Natural killer cell treated with Interleukin-12 subunit alpha and Interleukin-12 subunit beta and Interleukin-15 and Interleukin-18, amount 100 ng/mL, for 72 hours (primary cell): ENCODE measurements around the gene GABBR2. TPM values are rescaled to one million over a fixed set of nuclear protein-coding genes. Genes with fewer than 3 reads are reported as not detected.
A peak's percentile ranks its signal among the peaks of the same experiment; 100 is the strongest.

Source experiments
- ATAC-seq, 2 donors: fragments of 150-1000 bp; cut with Tn5 transposase in 1 of 2; sonication (Bioruptor Pico), chemical (Tn5 transposase) in 1 of 2; 2 replicates each; pipeline ENCODE4 v1.10.0; 2021
- DNase-seq: peaks from one replicate; pipeline ENCODE4 v3.0.0; 2022; ENCODE audit warnings: low spot score
- H3K27ac Mint-ChIP-seq, 2 donors: 1 replicate in 1 of 2; 2 replicates in 1 of 2; pipeline ENCODE4 v1.8.0; 2022; ENCODE audit warnings: mixed read lengths in 2 of 2, mild to moderate bottlenecking in 1 of 2, moderate library complexity in 1 of 2
- H3K27me3 Mint-ChIP-seq, 2 donors: 1 replicate in 1 of 2; 2 replicates in 1 of 2; pipeline ENCODE4 v1.8.0; 2022; ENCODE audit warnings: mixed read lengths in 2 of 2
- H3K36me3 Mint-ChIP-seq: one replicate; pipeline ENCODE4 v1.8.0; 2022; ENCODE audit warnings: mixed read lengths
- H3K4me1 Mint-ChIP-seq, 2 donors: 1 replicate in 1 of 2; 2 replicates in 1 of 2; pipeline ENCODE4 v1.8.0; 2022; ENCODE audit warnings: low read depth in 2 of 2, mixed read lengths in 2 of 2, mild to moderate bottlenecking in 1 of 2
- H3K4me3 Mint-ChIP-seq: one replicate; pipeline ENCODE4 v1.8.0; 2022; ENCODE audit warnings: mixed read lengths
- H3K9me3 Mint-ChIP-seq: 2 replicates; pipeline ENCODE4 v1.8.0; 2022; ENCODE audit warnings: mixed read lengths
- total RNA-seq, 2 donors: library from RNA; stranded (reverse); gene quantifications; one replicate each; pipeline ENCODE4 v1.2.3, GENCODE V29; 2022

GABBR2 gene
- total RNA-seq, 2 donors from 2014 or later: not detected

DNA sequence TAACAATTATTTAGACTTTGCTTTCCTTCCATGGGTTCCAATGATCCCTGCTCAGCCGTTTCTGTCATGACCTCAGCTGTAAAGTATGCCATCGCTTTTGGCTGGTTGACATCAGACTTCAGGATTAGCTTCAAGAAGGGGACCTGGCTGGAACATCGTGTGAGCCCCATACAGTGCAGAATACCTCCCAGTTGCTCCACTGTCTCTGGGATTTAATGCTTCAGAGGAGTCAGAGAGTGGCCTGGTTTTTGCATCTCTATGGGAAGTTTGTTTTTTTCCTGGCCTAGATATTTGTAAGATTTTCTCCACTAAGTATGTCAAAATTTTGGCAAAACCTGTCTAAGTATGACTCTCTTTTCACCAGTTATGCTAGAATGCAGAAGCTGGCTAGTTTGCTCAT lies 216.9 kb downstream of the GABBR2 start:
- no peak overlapping the region for H3K27ac Mint-ChIP-seq
- peaks cover 0 to 4% of the 10 kb centered on the region in 2 donors for H3K4me1 Mint-ChIP-seq
- no peaks in the 10 kb centered on the region for H3K36me3 Mint-ChIP-seq
- ATAC-seq (no peak), DNase-seq (no peak)
- no peaks in the 10 kb centered on the region for H3K9me3 Mint-ChIP-seq
- H3K27me3 Mint-ChIP-seq: peaks cover 12 to 13% of the 10 kb centered on the region in 2 donors
- H3K4me3 Mint-ChIP-seq: no peak overlapping the region

DNA sequence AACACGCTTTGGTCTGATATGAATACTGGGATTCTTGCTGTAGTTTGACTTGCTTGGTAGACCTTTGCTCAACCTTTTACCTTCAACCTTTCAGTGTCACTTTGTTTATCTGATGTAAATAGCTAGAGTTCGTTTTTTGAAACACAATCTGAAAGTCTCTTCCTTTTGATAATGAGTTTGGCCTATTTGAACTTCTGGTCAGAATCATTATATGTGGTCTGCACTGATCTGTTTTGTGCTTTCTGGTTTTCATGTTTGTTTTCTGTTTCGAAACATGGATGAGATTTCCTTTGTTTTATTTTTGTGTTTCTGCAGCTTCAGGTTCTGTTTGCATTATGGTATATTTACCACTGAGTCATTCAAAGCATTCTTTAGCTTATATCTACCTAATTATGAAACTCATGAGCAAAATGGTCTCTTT lies 217.5 kb downstream of the GABBR2 start:
- DNase-seq (no peak), ATAC-seq (peak in 1 of 2 donors; percentile 29)
- no peak overlapping the region for H3K27ac Mint-ChIP-seq
- H3K9me3 Mint-ChIP-seq: no peaks in the 10 kb centered on the region
- peaks cover 9 to 13% of the 10 kb centered on the region in 2 donors for H3K27me3 Mint-ChIP-seq
- no peaks in the 10 kb centered on the region for H3K36me3 Mint-ChIP-seq
- H3K4me1 Mint-ChIP-seq: peaks cover 0 to 4% of the 10 kb centered on the region in 2 donors
- no peak overlapping the region for H3K4me3 Mint-ChIP-seq

DNA sequence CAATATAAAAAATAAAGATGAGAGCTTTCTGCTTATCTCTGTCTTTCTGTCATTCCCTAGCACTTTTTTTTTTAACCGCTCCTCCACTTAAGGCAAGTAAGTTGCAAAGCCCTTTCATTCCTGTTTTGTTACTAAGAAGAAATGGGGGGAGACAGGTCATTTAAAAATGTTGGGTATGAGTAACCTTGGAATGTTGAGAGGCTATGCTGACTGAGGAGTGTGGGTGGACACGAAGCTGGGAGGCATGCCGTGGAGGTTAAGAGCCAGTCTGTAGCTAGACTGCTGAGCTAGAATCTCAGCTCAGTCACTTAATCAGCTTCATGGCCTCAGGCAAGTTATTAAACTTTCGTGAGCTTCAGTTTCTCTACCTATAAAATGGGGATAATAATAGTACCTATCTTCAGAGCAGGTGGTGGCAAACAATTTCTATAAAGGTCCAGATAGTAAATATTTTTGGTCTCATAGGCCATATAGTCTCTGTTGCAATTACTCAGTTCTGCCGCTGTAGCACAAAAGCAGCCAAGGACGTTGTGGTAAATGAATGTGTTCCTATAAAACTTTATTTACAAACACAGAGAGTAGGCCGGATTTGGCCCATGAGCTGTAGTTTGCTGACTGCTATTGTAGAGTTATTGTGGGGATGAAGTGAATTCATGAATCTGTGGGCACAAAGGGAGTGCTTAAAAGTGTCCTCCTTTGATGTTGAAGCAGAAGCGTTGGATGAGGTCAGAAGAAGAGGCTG lies 220.0 kb downstream of the GABBR2 start:
- no peak overlapping the region for H3K27ac Mint-ChIP-seq
- H3K27me3 Mint-ChIP-seq: peaks cover 9 to 12% of the 10 kb centered on the region in 2 donors
- DNase-seq: no peak
- no peak for ATAC-seq
- H3K9me3 Mint-ChIP-seq: no peaks in the 10 kb centered on the region
- no peaks in the 10 kb centered on the region for H3K36me3 Mint-ChIP-seq
- no peak overlapping the region for H3K4me3 Mint-ChIP-seq
- peaks cover 0 to 4% of the 10 kb centered on the region in 2 donors for H3K4me1 Mint-ChIP-seq

DNA sequence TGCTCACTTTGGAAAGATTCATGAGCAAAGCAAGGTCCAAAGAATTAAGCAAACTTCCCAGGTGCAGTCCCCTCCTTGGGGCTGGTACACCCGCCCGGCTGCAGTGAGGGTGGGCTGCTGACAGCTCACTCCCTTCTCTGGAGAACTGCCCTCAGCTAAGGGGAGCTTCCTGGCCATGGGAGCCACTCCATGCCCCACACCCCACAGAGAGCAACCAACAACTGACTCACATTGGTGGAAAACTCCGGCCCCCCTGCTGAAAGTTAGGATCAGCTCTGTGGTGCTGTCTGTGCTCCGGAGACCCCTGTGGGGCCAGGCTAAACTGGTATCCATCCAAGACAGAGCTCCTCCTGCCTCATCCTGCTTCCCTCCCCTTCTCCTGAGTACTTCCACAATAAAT lies 223.0 kb downstream of the GABBR2 start:
- H3K4me1 Mint-ChIP-seq: no peaks in the 10 kb centered on the region
- ATAC-seq: no peak
- no peak overlapping the region for H3K27ac Mint-ChIP-seq
- DNase-seq: no peak
- no peaks in the 10 kb centered on the region for H3K36me3 Mint-ChIP-seq
- H3K9me3 Mint-ChIP-seq: no peaks in the 10 kb centered on the region
- peaks cover 17 to 20% of the 10 kb centered on the region in 2 donors for H3K27me3 Mint-ChIP-seq
- no peak overlapping the region for H3K4me3 Mint-ChIP-seq

DNA sequence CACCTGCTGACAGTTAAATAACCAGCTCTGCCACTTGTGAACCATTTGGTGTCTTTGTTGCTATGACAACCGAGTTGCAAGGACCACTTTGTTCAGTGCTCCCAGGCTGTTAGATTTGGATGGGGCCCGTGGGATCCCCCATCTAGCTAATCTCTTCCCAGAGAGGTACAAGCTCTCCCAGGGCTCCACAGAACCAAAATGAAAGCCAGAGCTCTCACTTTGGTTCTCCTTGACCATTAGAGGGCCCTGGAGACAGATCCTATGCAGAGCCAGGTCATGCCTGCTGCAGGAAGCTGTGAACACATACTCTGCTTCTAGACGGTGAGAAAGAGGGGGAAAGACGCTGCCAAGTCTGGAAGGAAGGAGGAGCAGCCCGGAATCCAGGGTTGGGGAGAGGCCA lies 224.6 kb downstream of the GABBR2 start:
- Mint-ChIP-seq H3K4me1 (no peaks in the 10 kb centered on the region), H3K4me3 (no peak overlapping the region), H3K36me3 (no peaks in the 10 kb centered on the region), H3K27ac (no peak overlapping the region), H3K27me3 (peaks cover 26 to 31% of the 10 kb centered on the region in 2 donors), H3K9me3 (no peaks in the 10 kb centered on the region)
- no peak for ATAC-seq
- DNase-seq: no peak

DNA sequence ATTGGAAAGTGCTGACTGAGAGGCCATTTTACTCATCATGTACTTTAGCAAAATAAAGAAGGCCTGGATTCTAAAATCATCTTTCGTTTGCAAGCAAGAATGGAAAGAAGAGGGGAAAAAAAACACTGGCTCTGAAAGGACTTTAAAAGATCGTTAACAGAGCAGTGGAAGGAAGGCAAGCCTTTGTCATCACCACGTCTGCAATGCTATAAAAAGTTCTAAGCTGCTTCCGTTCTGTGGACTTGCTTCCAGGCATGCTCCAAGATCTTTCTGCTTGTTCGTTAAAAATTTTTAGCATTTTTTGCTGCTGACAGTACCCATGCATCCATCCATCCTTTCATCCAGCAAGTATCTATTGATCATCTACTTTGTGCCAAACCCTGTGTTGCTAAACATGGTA lies 226.5 kb downstream of the GABBR2 start:
- no peaks in the 10 kb centered on the region for H3K9me3 Mint-ChIP-seq
- no peaks in the 10 kb centered on the region for H3K36me3 Mint-ChIP-seq
- no peaks in the 10 kb centered on the region for H3K4me1 Mint-ChIP-seq
- no peak for ATAC-seq
- peaks cover 26 to 33% of the 10 kb centered on the region in 2 donors for H3K27me3 Mint-ChIP-seq
- H3K4me3 Mint-ChIP-seq: no peak overlapping the region
- no peak for DNase-seq
- no peak overlapping the region for H3K27ac Mint-ChIP-seq

DNA sequence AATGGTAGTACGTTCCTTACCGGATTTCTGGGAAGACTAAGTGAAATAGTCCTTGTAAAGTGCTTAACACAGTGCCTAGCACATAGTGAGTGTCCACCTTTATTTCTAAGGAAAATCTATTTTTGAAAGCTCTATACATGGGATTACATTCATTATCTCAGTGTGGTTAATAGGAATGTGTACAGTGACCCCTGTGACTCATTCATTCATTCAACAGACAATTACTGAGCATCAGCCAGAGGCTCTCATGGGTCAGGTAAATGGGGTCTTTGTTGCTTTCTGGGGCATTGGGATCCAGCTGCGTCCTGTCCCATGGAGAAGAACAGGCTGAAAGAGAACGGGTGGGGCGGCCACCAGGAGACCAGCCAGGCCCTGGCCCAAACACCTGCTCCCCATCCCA lies 227.1 kb downstream of the GABBR2 start:
- ATAC-seq (no peak), DNase-seq (no peak)
- no peaks in the 10 kb centered on the region for H3K9me3 Mint-ChIP-seq
- H3K36me3 Mint-ChIP-seq: no peaks in the 10 kb centered on the region
- H3K4me3 Mint-ChIP-seq: no peak overlapping the region
- no peaks in the 10 kb centered on the region for H3K4me1 Mint-ChIP-seq
- no peak overlapping the region for H3K27ac Mint-ChIP-seq
- peaks cover 26 to 33% of the 10 kb centered on the region in 2 donors for H3K27me3 Mint-ChIP-seq

DNA sequence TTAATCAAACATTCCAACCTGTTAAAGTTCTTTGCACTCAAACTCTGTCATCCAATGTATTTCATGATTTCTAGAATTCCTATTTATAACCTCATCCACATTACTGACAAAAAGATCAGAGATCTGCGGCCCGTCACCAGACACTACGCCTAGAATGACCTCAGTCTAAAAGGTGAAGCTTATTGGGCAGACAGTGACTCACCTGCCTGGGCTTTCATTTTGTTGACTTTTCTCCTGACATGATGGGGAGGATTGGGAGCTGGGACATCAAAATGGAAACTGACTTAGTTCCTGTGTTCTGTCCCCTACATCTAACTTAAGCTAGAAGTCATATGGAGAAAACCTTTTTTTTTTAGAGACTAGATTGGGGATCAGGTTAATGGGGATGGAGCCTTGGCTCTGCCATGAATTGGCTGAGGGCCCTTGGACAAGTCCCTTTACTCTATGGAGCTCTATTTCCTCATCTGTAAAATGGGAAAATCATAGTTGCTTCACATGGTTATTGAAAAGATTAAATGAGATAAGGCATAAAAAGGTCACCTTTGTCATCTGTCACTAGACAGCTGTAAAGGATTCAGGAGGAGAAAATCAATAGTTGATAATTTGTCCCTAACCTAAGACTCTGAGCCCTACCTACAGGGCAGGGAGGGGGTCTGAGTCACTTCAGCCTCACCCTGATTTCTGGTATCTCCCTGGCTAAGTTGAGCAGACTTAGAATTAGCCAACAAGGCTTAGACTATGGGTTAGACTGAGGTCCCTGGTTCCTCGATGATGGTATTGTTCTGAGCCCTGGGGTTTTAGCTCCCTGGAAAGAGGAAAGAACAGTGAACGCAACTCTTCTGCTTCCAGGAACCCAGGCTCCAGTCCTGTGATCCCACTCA lies 228.5 kb downstream of the GABBR2 start:
- Mint-ChIP-seq H3K4me3 (no peak overlapping the region), H3K27me3 (peaks cover 26 to 33% of the 10 kb centered on the region in 2 donors), H3K4me1 (no peaks in the 10 kb centered on the region), H3K9me3 (no peaks in the 10 kb centered on the region), H3K27ac (no peak overlapping the region), H3K36me3 (no peaks in the 10 kb centered on the region)
- DNase-seq: no peak
- ATAC-seq: no peak

DNA sequence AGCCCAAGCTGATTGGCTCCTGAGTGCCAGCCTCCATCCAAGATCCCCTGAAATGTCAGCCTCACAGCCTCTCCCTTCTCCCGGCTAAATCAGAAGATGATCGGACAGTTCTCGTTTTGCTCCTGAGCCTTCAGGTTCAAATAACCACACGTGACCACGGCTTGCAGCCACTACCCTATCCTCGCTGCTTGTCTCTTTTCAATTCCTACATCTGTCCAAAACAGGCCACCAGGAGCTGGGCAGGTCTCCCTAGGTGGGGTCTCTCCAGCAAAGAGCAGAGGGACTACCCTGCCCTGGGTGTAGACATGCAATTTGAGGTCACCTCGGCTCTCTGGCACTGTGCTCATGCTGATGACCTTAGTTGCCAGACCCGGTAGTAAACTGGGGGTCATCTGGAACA lies 229.3 kb downstream of the GABBR2 start:
- DNase-seq: no peak
- H3K4me1 Mint-ChIP-seq: no peaks in the 10 kb centered on the region
- H3K9me3 Mint-ChIP-seq: no peaks in the 10 kb centered on the region
- H3K27me3 Mint-ChIP-seq: peaks cover 29 to 33% of the 10 kb centered on the region in 2 donors
- H3K27ac Mint-ChIP-seq: no peak overlapping the region
- no peak for ATAC-seq
- no peak overlapping the region for H3K4me3 Mint-ChIP-seq
- no peaks in the 10 kb centered on the region for H3K36me3 Mint-ChIP-seq

DNA sequence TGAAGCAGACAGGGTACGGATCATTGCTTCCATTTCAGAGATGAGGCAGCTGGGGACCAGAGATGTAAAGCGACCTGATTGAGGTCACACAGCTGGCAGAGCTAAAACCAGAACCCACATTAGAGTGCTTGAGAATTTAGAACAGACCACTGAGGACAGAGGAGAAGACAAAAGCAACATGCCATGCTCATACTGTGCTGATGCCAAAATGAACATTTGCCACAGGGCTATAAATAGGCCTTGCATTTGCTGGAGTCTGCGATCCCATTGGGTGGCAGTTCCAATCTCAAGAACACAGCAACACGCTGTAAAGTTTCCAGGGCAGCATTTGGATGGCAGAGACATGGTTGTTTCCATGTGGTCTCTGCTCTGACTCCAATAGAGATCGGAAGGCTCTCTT lies 230.9 kb downstream of the GABBR2 start:
- H3K27me3 Mint-ChIP-seq: peaks cover 19% of the 10 kb centered on the region in 2 donors
- H3K27ac Mint-ChIP-seq: no peak overlapping the region
- H3K4me1 Mint-ChIP-seq: no peaks in the 10 kb centered on the region
- H3K36me3 Mint-ChIP-seq: no peaks in the 10 kb centered on the region
- DNase-seq: no peak
- no peak overlapping the region for H3K4me3 Mint-ChIP-seq
- ATAC-seq: no peak
- no peaks in the 10 kb centered on the region for H3K9me3 Mint-ChIP-seq

DNA sequence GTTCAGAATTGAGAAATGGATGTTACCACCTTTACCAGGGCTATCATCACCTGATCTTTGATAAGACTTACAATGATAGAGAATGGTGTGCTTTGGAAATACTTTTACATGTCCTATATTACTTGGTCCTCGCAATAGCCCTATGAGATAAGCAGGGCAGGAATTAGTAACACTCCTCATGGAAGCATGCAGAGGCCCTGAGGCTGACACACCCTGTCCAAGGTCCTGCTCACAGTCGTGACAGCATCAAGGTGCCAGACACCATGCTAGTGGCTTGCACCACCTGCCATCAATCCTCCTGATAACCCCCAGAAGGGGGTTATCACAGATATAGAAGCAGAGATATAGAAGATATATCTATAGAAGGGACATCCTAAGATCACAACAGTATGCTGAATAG lies 236.5 kb downstream of the GABBR2 start:
- no peaks in the 10 kb centered on the region for H3K9me3 Mint-ChIP-seq
- no peak overlapping the region for H3K27ac Mint-ChIP-seq
- H3K4me3 Mint-ChIP-seq: no peak overlapping the region
- H3K4me1 Mint-ChIP-seq: no peaks in the 10 kb centered on the region
- ATAC-seq: no peak
- H3K27me3 Mint-ChIP-seq: peaks cover 14 to 16% of the 10 kb centered on the region in 2 donors
- no peaks in the 10 kb centered on the region for H3K36me3 Mint-ChIP-seq
- DNase-seq: no peak

DNA sequence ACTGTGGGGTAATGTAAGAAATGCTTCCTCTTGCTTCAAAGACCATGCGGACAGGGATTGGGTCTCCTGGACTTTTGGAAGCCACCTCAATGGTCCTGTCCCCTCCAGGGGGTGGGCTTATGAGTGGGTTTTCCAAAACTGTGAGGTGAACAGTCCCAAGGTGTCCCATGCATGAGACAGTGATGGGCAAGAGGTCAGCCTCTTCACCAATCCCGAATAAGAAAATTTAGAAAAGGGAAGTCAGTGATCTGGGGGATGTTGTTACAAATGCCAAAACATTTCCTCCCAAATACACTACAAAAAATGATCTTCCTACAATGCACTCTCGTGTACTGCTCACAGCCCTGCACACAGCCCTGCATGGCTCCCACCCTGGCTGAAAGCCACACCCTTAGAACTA lies 237.6 kb downstream of the GABBR2 start:
- H3K4me1 Mint-ChIP-seq: no peaks in the 10 kb centered on the region
- peaks cover 18 to 20% of the 10 kb centered on the region in 2 donors for H3K27me3 Mint-ChIP-seq
- no peaks in the 10 kb centered on the region for H3K36me3 Mint-ChIP-seq
- DNase-seq (no peak), ATAC-seq (no peak)
- no peak overlapping the region for H3K27ac Mint-ChIP-seq
- no peaks in the 10 kb centered on the region for H3K9me3 Mint-ChIP-seq
- no peak overlapping the region for H3K4me3 Mint-ChIP-seq

DNA sequence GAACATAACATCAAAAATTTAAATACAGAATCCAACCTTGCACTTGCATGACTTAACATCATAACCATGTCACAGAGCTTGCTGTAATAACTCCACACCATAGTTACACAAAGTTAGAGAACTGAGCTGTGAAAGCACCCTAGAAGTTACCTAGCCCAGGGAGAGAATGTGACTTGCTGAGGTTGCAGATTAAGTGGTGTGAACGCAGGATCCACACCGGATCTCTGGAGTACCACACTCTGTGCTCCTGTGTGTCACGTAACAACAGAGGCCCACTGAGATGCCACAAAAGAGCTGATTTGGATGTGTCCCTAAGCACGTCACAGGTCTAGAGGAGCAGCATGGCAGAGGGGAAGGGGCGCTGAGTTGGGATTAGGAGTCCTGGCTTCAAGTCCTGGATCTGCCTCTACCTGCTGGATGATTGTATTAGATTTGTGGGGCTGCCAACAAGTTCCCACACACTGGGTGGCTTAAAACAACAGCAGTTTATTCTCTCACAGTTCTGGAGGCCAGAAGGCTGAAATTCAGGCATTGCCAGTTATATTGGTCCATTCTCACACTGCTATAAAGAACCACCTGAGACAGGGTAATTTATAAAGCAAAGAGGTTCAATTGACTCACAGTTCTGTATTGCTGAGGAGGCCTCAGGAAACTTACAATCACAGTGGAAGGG lies 240.0 kb downstream of the GABBR2 start:
- no peak overlapping the region for H3K4me3 Mint-ChIP-seq
- no peak overlapping the region for H3K27ac Mint-ChIP-seq
- H3K36me3 Mint-ChIP-seq: no peaks in the 10 kb centered on the region
- no peak for DNase-seq
- H3K9me3 Mint-ChIP-seq: no peaks in the 10 kb centered on the region
- H3K27me3 Mint-ChIP-seq: peaks cover 15 to 30% of the 10 kb centered on the region in 2 donors
- ATAC-seq: no peak
- no peaks in the 10 kb centered on the region for H3K4me1 Mint-ChIP-seq

DNA sequence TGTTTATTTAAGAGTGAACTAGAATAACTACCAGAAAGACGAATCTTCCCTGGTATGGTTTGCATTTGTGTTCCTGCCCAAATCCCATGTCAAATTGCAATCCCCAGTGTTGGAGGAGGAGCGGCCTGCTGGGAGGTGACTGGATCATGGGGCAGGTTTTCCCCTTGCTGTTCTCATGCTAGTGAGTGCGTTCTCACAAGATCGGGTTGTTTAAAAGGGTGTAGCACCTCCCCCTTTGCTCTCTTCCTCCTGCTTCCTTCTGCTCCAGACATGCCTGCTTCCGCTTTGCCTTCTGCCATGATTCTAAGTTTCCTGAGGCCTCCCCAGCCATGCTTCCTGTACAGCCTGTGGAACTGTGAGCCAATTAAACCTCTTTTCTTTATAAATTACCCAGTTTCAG lies 242.9 kb downstream of the GABBR2 start:
- Mint-ChIP-seq H3K27me3 (peaks cover 14 to 34% of the 10 kb centered on the region in 2 donors), H3K27ac (no peak overlapping the region), H3K9me3 (peaks cover 4% of the 10 kb centered on the region), H3K4me1 (no peaks in the 10 kb centered on the region), H3K36me3 (peaks cover 5% of the 10 kb centered on the region), H3K4me3 (no peak overlapping the region)
- DNase-seq (no peak), ATAC-seq (no peak)
